GM13977 (cell line): ENCODE data around the gene ARHGEF1.
A peak's percentile ranks its signal among the peaks of the same experiment; 100 is the strongest.

ENCODE experiments used
- DNase-seq: peaks from one replicate; pipeline ENCODE4 v3.0.0; 2012; ENCODE audit warnings: low spot score
- in situ Hi-C: fragments of 300-500 bp; cut with MboI; formaldehyde crosslinking; loops from one replicate; pipeline ENCODE4 v1.12.0; 2022; ENCODE audit warnings: low sequenced_read_pairs, low pct_unique_long_range_greater_than_20kb, mixed read lengths, inconsistent platforms; ENCODE audit not compliant: unreplicated experiment
- TF ChIP-seq, protein P1 (sequence below): IDR thresholded peaks from 2 replicates; pipeline ENCODE4 v1.5.1; 2012; ENCODE audit warnings: mild to moderate bottlenecking, control low read depth; ENCODE audit not compliant: insufficient read depth; ENCODE audit errors: extremely low read depth, missing control alignments

ARHGEF1 gene

GRCh38 chr19:41951686-41952172 is 68.7 kb downstream of the ARHGEF1 start:
- TF ChIP-seq, protein P1, sequence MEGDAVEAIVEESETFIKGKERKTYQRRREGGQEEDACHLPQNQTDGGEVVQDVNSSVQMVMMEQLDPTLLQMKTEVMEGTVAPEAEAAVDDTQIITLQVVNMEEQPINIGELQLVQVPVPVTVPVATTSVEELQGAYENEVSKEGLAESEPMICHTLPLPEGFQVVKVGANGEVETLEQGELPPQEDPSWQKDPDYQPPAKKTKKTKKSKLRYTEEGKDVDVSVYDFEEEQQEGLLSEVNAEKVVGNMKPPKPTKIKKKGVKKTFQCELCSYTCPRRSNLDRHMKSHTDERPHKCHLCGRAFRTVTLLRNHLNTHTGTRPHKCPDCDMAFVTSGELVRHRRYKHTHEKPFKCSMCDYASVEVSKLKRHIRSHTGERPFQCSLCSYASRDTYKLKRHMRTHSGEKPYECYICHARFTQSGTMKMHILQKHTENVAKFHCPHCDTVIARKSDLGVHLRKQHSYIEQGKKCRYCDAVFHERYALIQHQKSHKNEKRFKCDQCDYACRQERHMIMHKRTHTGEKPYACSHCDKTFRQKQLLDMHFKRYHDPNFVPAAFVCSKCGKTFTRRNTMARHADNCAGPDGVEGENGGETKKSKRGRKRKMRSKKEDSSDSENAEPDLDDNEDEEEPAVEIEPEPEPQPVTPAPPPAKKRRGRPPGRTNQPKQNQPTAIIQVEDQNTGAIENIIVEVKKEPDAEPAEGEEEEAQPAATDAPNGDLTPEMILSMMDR: peak; percentile 96
- DNase-seq: peak; percentile 87
- in situ Hi-C loops: loop anchor here (5.0 kb wide), 1 partner anchor 79 kb away; no protein-coding TSS in a partner anchor

DNA sequence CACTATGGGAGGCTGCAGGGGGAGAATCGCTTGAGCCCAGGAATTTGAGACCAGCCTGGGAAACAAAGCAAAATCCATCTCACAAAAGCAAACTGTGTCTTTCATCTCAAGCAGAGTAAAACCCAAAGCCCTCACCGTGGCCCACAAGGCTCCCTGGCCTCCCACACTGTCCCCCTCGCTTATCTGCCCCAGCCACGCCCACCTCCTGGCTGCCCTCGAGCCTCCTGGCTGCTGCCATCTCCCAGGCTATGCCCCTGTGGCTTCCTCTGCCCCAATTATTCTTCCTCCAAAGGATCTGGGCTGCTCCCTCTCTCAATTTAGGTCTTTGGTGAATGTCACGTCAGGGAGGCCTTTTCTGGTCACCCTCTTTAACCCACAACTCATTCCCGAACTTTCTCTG is 72.5 kb downstream of the ARHGEF1 start:
- in situ Hi-C loops: no loop called here
- TF ChIP-seq, protein P1: no peak
- DNase-seq: no peak

GRCh38 chr19:41956621-41957020 is 73.6 kb downstream of the ARHGEF1 start:
- DNase-seq: no peak
- TF ChIP-seq, protein P1: no peak
- in situ Hi-C loops: no loop called here
